ENCODE measurements around the gene SLCO4A1.
"Not testable (repeated sequence)": the region's sequence is repeated elsewhere in the genome, so short reads cannot be mapped to it uniquely, and the experiment has no call there.

The SLCO4A1 gene

DNA sequence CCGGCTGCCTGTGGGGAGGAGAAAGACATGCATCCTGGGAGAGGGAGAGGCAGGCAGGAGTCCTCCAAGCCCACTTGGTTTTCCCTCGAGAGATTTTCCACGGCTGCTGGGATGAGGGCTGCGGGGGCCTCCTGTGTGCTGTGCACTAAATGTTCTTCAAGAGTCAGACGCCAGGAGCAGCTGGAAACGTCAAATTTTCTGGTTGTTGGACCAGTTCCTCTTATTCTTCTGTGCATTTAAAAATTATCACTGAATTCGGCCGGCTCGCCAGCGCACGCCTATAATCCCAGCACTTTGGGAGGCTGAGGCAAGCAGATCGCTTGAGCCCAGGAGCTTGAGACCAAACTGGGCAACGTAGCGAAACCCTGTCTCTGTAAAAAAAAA, 33.6 kb downstream of the SLCO4A1 start:
- no peak for DNase-seq (ENCODE audit: extremely low spot score, insufficient read length, low read depth)
- FAIRE-seq = no peak

- FAIRE-seq = no peak
- DNase-seq (ENCODE audit: extremely low spot score, insufficient read length, low read depth) = no peak
Measured at GRCh38 chr20:62676976-62677375, 34.7 kb downstream of the SLCO4A1 start.

DNA sequence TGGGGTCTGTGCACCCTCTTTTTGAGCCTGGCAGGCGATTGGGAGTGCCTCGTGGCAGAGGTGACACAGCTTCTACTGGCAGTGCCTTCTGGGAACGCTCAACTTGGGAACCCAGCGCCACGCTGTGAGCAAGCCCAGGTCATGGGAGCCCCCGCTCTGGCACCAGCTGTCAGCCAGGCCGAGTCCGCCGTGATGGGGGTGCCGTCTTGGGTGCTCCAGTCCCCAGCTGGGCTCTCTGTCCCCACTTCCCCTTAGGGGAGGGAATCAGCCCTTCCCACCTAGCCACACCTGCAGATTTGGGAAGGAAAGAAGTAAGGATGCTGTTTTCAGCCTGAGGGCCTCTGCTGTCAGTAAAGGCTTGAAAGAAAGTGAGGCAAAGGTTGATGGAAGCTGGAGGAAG, 35.4 kb downstream of the SLCO4A1 start:
- DNase-seq (ENCODE audit: extremely low spot score, insufficient read length, low read depth) (no peak), FAIRE-seq (no peak)

DNA sequence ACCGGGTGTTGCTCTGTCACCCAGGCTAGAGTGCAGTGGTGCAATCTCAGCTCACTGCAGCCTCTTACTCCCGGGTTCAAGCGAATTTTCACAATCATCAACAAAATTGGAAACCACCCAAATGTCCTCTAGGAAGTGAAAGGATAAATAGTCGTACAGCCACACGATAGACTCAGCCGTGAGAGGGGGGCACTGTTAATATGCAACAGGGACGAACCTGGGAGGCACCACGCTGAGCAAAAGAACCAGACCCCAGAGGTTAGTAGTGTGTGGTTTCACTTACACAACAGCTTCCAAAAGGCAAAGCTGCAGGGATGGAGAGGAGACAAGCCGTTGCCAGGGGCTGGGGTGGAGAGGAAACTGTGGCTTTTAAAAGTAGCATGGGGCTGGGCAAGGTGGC, 36.2 kb downstream of the SLCO4A1 start:
- FAIRE-seq (no peak), DNase-seq (ENCODE audit: extremely low spot score, insufficient read length, low read depth) (no peak)

DNA sequence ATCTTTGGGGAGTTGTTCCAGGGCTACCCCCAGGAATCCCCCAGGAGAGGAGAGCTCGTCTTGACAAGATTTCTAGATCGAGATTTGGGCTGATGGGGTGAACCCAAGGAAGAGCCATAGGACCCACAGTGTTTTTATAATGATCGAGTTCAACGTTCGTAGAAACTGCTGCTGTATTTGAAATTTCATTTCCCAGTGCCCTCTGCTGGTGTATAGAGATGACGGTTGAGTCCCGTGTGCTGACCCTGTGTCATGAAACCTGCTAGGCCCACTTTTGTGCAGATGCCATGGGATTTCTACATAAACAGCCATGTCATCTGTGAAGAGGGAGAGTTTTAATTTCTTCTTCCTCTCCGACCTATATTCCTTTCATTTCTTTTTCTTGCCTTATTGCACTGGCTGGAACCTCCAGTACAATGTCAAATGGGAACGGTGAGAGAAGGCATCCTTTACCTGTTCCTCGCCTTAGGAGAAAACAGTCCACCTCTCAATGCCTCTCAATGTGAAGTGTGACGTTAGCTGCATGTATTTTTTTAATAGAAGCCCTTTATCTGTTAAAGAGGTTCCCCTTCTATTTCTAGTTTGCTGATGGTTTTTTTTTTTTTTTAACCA, 37.8 kb downstream of the SLCO4A1 start:
- DNase-seq (ENCODE audit: extremely low spot score, insufficient read length, low read depth) (no peak), FAIRE-seq (no peak)

DNA sequence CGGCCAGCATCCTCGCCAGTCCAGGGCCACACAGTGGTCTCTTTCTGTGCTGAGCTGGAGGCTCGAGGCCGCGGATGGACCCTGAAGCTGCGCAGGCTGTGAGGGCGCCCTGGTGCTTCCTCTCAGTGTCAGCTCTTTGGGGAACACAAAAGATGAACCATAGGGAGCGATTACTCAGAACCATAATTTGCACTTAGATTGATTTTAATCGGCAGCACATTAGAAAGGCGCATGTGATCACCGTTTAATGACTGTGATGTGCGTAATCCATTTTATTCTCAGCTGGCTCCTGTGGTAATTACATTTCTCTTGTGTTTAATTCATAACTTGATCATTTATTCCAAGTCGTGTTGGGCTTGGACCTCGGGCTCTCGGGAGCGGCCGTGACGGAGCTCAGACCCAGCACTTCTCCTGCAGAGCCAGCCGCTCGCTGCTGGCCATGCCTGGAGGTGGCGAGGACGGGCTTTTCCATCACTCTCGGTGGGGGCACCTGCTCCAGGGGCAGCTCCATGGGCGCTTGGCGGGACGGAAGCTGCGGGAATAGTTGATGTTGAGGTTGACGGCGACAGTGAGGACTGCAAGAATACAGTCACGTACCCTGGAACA, 40.7 kb downstream of the SLCO4A1 start:
- DNase-seq (ENCODE audit: extremely low spot score, insufficient read length, low read depth) = no peak
- no peak for FAIRE-seq

GRCh38 chr20:62683660-62684322, 41.5 kb downstream of the SLCO4A1 start:
- FAIRE-seq; DNase-seq (ENCODE audit: extremely low spot score, insufficient read length, low read depth): not testable (repeated sequence)

- FAIRE-seq (no peak), DNase-seq (ENCODE audit: extremely low spot score, insufficient read length, low read depth) (no peak)
Measured at GRCh38 chr20:62684981-62685380, 42.7 kb downstream of the SLCO4A1 start.

- no peak for DNase-seq (ENCODE audit: extremely low spot score, insufficient read length, low read depth)
- FAIRE-seq = no peak
Measured at GRCh38 chr20:62685781-62686555, 43.7 kb downstream of the SLCO4A1 start.

DNA sequence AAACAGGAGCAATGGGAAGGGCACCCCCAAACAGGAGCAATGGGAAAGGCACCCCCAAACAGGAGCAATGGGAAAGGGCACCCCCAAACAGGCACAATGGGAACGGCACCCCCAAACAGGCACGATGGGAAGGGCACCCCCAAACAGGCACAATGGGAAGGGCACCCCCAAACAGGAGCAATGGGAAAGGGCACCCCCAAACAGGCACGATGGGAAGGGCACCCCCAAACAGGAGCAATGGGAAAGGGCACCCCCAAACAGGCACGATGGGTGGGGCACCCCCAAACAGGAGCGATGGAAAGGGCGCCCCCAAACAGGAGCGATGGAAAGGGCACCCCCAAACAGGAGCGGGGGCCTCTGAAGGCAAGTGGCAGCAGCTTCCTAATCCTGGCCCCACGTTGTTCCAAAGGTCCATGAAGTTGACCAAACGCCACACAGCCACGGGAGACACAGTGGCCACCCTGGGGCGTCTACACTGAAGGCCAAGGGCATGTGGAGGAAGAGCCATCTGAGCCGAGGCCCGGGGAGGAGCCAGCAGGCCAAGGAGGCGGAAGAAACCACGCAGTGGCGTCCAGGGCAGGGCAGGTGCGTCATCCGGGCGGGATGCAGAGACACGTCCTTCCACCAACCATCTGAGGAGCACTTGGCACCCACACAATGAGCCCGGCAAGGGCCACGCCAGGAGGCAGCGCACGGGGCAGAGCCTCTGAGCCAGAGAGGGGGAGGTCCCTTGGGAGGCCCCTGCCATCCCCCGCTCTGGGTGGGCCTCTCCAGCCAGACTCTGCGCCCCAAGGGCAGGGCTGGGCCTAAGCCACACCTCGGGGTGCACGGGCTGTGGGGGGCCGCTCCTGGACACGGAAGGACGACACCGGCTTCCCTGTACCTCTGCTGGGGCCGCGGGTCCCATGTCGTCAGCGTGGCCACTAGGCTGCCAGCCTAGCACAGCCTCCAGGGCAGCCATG, 44.8 kb downstream of the SLCO4A1 start:
- no peak for FAIRE-seq

GRCh38 chr20:62688083-62688482, 45.8 kb downstream of the SLCO4A1 start:
- DNase-seq (ENCODE audit: extremely low spot score, insufficient read length, low read depth) = no peak
- no peak for FAIRE-seq

More for the DNA sequence above, 44.8 kb downstream of the SLCO4A1 start:
- DNase-seq (ENCODE audit: extremely low spot score, insufficient read length, low read depth) = no peak

DNA sequence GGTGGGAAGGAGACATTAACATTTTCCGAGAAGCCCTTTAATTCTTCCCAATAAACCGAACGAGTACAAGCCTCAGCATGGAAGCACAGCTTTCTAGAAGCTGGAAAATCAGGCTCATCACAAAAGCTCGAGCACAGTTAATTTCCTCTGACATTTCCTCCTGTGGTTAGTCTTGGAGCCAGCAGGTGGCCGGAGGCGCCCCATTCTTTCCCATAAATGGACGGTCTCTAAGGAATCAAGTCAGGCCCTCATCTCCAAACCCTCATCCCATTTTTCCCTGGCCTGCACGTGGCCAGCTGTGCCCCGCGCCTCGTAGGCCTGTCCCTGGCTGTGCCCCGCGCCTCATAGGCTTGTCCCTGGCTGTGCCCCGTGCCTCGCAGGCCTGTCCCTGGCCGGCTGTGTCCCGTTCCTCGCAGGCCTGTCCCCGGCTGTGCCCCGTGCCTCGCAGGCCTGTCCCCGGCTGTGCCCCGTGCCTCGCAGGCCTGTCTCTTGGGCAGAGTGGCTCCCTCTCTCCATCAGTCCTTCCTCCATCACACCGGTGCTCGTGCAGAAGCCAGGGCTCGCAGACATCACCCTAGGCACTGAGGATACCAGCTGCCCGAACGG, 46.7 kb downstream of the SLCO4A1 start:
- FAIRE-seq = no peak
- DNase-seq (ENCODE audit: extremely low spot score, insufficient read length, low read depth) = no peak

DNA sequence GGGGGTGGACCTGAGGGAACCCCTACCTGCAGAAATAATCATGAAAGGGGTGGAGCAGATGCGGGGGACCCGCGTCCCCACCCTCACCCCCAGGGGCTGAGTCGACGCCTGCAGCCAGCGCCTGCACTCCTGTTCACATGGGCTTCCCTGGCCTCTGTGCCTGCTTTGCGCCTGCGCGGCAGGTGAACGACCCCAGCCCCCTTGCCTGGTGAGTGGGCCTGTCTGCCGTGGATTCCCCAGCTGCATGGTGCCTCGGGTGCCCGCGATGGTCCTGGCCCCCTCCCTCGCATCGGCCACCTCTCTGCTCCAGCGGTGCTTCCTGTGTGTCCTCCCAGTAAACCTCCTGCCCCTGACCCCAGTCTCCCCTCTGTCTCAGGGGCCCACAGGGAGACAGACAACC, 47.6 kb downstream of the SLCO4A1 start:
- no peak for DNase-seq (ENCODE audit: extremely low spot score, insufficient read length, low read depth)
- FAIRE-seq = no peak

DNA sequence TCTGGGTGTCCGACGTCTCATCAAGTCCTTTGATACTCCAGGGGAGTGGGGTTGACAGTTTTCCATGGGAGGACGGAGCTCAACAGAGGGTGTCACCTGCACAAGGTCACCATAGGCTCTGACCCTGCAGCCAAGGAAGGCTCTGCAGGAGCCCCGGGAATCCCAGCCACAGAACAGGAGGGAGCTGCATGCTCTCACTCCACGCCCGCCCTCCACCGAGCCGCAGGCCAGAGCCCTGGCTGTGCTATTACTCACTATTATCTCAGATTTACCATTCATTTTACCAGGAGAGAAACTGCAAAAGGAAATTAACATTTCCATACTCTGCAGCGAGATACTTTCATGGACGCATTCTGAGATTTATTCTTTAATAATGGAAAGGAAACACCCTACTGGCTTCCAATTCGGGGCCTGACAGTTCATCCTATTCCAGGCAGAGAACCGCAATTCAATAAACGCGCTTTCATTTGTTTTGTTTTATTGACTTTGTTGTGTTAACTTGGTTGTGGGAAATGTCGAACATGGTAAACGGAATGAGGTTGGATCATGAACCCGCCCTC, 48.0 kb downstream of the SLCO4A1 start:
- DNase-seq (ENCODE audit: extremely low spot score, insufficient read length, low read depth) (no peak), FAIRE-seq (no peak)

GRCh38 chr20:62691487-62691886, 49.2 kb downstream of the SLCO4A1 start:
- FAIRE-seq (no peak), DNase-seq (ENCODE audit: extremely low spot score, insufficient read length, low read depth) (no peak)

- DNase-seq (ENCODE audit: extremely low spot score, insufficient read length, low read depth) (no peak), FAIRE-seq (no peak)
Measured at GRCh38 chr20:62692176-62692575, 49.9 kb downstream of the SLCO4A1 start.

DNA sequence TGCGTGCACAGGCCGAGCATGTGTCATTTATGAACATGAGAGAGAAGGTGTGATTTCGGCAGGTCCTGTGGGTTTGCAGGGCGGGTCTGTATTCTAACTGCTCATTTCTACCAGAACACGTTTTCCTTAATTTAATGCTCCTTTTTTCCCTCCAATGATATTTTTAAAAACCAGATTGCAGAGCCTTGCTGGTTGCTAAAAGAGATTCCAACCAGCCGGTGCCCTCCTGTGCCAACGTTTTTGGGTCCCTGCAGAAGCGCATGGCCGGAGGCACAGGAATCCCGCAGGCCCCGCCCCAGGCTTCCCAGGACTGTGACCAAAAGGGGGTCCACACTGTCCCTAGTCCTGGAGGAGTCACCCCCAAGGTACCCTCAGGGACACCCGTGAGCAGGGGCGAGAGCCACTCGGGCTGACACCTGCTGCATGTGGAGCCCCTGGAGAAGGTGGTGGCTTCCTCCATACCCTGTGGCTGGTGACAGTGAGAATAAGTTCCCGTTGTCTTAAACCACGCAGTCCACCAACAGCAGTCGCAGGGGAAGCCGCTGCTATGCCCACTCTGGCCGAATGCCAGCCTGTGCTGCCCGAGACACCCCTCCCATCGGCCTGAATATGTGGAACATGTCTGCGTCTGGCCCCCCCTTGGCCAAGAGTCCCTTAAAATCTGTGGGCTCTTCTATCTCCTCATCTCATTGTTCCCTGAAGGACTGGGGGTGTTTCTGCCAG, 50.7 kb downstream of the SLCO4A1 start:
- FAIRE-seq = no peak
- no peak for DNase-seq (ENCODE audit: extremely low spot score, insufficient read length, low read depth)

- FAIRE-seq = no peak
Measured at GRCh38 chr20:62693524-62693922, 51.2 kb downstream of the SLCO4A1 start.

More at GRCh38 chr20:62693524-62693922, 51.2 kb downstream of the SLCO4A1 start:
- no peak for DNase-seq (ENCODE audit: extremely low spot score, insufficient read length, low read depth)
